SK-N-SH (cell line): ENCODE data around the gene RPRML. TPM values are rescaled to one million over a fixed set of nuclear protein-coding genes. Genes with fewer than 3 reads are reported as not detected.

Source experiments
- CTCF ChIA-PET: fragments of 300-600, 350-600 bp; formaldehyde crosslinking; extraction: SDS; loops from one replicate; lab custom pipeline; 2021; lab: Yijun Ruan, JAX
- POLR2A ChIA-PET: fragments of 350-600 bp; sonication (Branson Sonifier 250); formaldehyde crosslinking; extraction: SDS; loops from one replicate; lab custom pipeline; 2020; ENCODE audit warnings: antibody characterized with exemption, inconsistent platforms; lab: Yijun Ruan, JAX
- DNase-seq: peaks from one replicate; pipeline ENCODE4 v3.0.0; 2012
- H2AFZ ChIP-seq: fragments of 200-600 bp; sonication (generic); 2 replicates; pipeline ENCODE4 v1.8.1; 2016; ENCODE audit warnings: antibody characterized with exemption, mild to moderate bottlenecking, low read depth
- H3F3A ChIP-seq: fragments of 200-600 bp; sonication (generic); replicated peaks from 2 replicates; pipeline ENCODE3; 2016; ENCODE audit warnings: antibody characterized with exemption, mild to moderate bottlenecking; ENCODE audit not compliant: insufficient read depth
- H3K27ac ChIP-seq, 2 experiments: fragments of 200-500 bp in 1 of 2; fragments of 200-600 bp in 1 of 2; sonication (Bioruptor generic) in 1 of 2; sonication (generic), shearing (Covaris generic) in 1 of 2; 2 replicates each; pipeline versions ENCODE4 v1.5.1 to v1.6.1; 2014 to 2016; ENCODE audit warnings: low read depth in 2 of 2, inconsistent platforms in 1 of 2, low read length in 1 of 2, mild to moderate bottlenecking in 1 of 2, mixed read lengths in 1 of 2
- H3K27me3 ChIP-seq: fragments of 200-600 bp; sonication (generic), shearing (Covaris generic); 2 replicates; pipeline ENCODE4 v1.6.1; 2016; ENCODE audit warnings: mixed run types; ENCODE audit not compliant: insufficient read depth
- H3K36me3 ChIP-seq, 2 experiments: fragments of 200-500 bp in 1 of 2; fragments of 200-600 bp in 1 of 2; sonication (Bioruptor generic) in 1 of 2; sonication (generic) in 1 of 2; replicated peaks in 1 of 2; 2 replicates each; pipeline versions ENCODE3 to v1.5.1; 2014 to 2016; ENCODE audit warnings: low read length in 1 of 2, mild to moderate bottlenecking in 1 of 2; ENCODE audit not compliant: insufficient read depth in 2 of 2, control insufficient read depth in 1 of 2
- H3K4me1 ChIP-seq, 2 experiments: fragments of 200-500 bp in 1 of 2; fragments of 200-600 bp in 1 of 2; sonication (Bioruptor generic) in 1 of 2; sonication (generic), shearing (Covaris generic) in 1 of 2; 2 replicates each; pipeline versions ENCODE4 v1.5.1 to v1.6.1; 2014 to 2016; ENCODE audit warnings: low read depth in 1 of 2, low read length in 1 of 2, mixed run types in 1 of 2; ENCODE audit not compliant: insufficient read depth in 2 of 2, control insufficient read depth in 1 of 2
- H3K4me2 ChIP-seq: fragments of 200-600 bp; sonication (generic), shearing (Covaris generic); 2 replicates; pipeline ENCODE4 v1.6.1; 2017; ENCODE audit warnings: mixed run types
- H3K4me3 ChIP-seq, 2 experiments: fragments of 200-500 bp in 1 of 2; fragments of 200-600 bp in 1 of 2; sonication (Bioruptor generic) in 1 of 2; sonication (generic), shearing (Covaris generic) in 1 of 2; 2 replicates each; pipeline versions ENCODE4 v1.5.1 to v1.8.1; 2014 to 2016; ENCODE audit warnings: low read depth in 2 of 2, inconsistent platforms in 1 of 2, low read length in 1 of 2, mild to moderate bottlenecking in 1 of 2, mixed read lengths in 1 of 2, moderate library complexity in 1 of 2
- H3K79me2 ChIP-seq: fragments of 200-600 bp; sonication (generic); 2 replicates; pipeline ENCODE4 v1.8.1; 2017; ENCODE audit warnings: mild to moderate bottlenecking; ENCODE audit not compliant: insufficient read depth
- H3K9ac ChIP-seq: fragments of 200-600 bp; sonication (generic); 2 replicates; pipeline ENCODE4 v1.6.1; 2017; ENCODE audit warnings: mixed run types
- H3K9me2 ChIP-seq: fragments of 200-600 bp; sonication (generic); 2 replicates; pipeline ENCODE4 v1.6.1; 2017; ENCODE audit warnings: mixed run types
- H3K9me3 ChIP-seq: fragments of 200-600 bp; sonication (generic); 2 replicates; pipeline ENCODE4 v1.6.1; 2017; ENCODE audit warnings: mixed run types, mild to moderate bottlenecking, moderate library complexity
- H4K20me1 ChIP-seq: fragments of 200-600 bp; sonication (generic); 2 replicates; pipeline ENCODE4 v1.6.1; 2017; ENCODE audit warnings: mild to moderate bottlenecking, mixed run types; ENCODE audit not compliant: insufficient read depth
- ELF1 ChIP-seq: IDR thresholded peaks from 2 replicates; pipeline ENCODE4 v1.4.0; 2012
- MXI1 ChIP-seq: IDR thresholded peaks from 2 replicates; pipeline ENCODE4 v1.6.1; 2012; ENCODE audit warnings: mild to moderate bottlenecking, low read depth, low read length, improper control_type of control experiment
- NRF1 ChIP-seq: IDR thresholded peaks from 2 replicates; pipeline ENCODE4 v1.6.1; 2012; ENCODE audit warnings: low read depth, mild to moderate bottlenecking, low read length
- SIN3A ChIP-seq: IDR thresholded peaks from 2 replicates; pipeline ENCODE4 v1.6.1; 2012; ENCODE audit warnings: low read depth, mild to moderate bottlenecking, low read length, moderate library complexity, borderline replicate concordance
- YY1 ChIP-seq: IDR thresholded peaks from 2 replicates; pipeline ENCODE4 v1.4.0; 2012; ENCODE audit warnings: low read depth, mild to moderate bottlenecking
- WGBS: methylation state at CpG from one replicate; pipeline ENCODE4 v1.1.6; 2017; ENCODE audit warnings: low lambda C conversion rate; 5-methylcytosine and 5-hydroxymethylcytosine counted together
- polyA plus RNA-seq, 3 experiments: library from polyadenylated mRNA; depleted of rRNA; stranded (reverse); fragments of >200 nt; gene quantifications; 2 replicates each; pipeline ENCODE4 v1.2.3, GENCODE V29; 2012
- small RNA-seq, 7 experiments: library from RNA; depleted of rRNA; stranded (forward); fragments of <200 nt; gene quantifications; one replicate each; pipeline ENCODE3, GENCODE V24; 2012
- TF ChIP-seq, protein P1 (sequence below): IDR thresholded peaks from 2 replicates; pipeline ENCODE4 v1.4.0; 2012; ENCODE audit warnings: low read depth
- TF ChIP-seq, protein P2 (sequence below): IDR thresholded peaks from 2 replicates; pipeline ENCODE4 v1.4.0; 2012; ENCODE audit warnings: low read depth, borderline replicate concordance
- TF ChIP-seq, protein P3 (sequence below): IDR thresholded peaks from 2 replicates; pipeline ENCODE4; 2012

The RPRML gene
- polyA plus RNA-seq, 1 of the 3 experiments (the other 2 are of a cell fraction): not detected

DNA sequence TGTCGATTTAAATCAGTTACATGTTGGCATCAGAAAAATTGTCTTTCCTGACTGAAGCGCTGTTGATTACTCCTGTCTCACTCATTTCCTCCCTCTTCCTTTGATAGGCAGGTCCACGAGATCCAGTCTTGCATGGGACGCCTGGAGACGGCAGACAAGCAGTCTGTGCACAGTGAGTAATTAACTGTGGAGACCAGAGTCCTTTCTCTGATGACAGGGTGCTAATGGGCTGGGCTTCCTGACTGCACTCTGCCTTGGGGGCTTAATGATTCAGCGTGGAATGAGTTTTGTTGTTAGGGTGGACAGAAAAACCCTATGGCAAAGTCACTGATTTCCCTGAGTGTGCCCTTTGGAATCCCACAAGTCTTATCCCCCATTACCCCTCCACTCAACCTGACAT is 49.6 kb downstream of the RPRML start:
- H3K9ac ChIP-seq: no peak overlapping the region
- WGBS: 36% methylated on average over 6 of the region's 6 CpGs
- CTCF ChIA-PET: interaction anchor here (0.6 to 6.7 kb wide), 3 partner anchors 8 to 93 kb away, joined by 3 to 49 read pairs (median 4); no protein-coding TSS in a partner anchor
- no peaks in the 10 kb centered on the region for H3K9me2 ChIP-seq
- peaks cover 5 to 41% of the 10 kb centered on the region in 2 experiments; a peak in 2 of 4 replicates for H3K4me1 ChIP-seq
- no peak overlapping the region for H3K4me3 ChIP-seq
- peaks cover 2% of the 10 kb centered on the region for H3F3A ChIP-seq
- no peak for TF ChIP-seq SIN3A
- TF ChIP-seq MXI1: no peak
- TF ChIP-seq ELF1: no peak
- TF ChIP-seq, protein P1, sequence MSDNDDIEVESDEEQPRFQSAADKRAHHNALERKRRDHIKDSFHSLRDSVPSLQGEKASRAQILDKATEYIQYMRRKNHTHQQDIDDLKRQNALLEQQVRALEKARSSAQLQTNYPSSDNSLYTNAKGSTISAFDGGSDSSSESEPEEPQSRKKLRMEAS: no peak
- no peak for TF ChIP-seq YY1
- no peak for TF ChIP-seq NRF1
- TF ChIP-seq, protein P2, sequence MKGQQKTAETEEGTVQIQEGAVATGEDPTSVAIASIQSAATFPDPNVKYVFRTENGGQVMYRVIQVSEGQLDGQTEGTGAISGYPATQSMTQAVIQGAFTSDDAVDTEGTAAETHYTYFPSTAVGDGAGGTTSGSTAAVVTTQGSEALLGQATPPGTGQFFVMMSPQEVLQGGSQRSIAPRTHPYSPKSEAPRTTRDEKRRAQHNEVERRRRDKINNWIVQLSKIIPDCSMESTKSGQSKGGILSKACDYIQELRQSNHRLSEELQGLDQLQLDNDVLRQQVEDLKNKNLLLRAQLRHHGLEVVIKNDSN: no peak
- TF ChIP-seq, all 33 proteins: peak for 0
- Histone ChIP-seq H3K4me2 (0 out of 2 replicates have a peak overlapping the region, but pooled peaks have one; percentile 26), H4K20me1 (peaks cover 70% of the 10 kb centered on the region), H2AFZ (no peak overlapping the region), H3K36me3 (peaks cover 59 to 82% of the 10 kb centered on the region in 2 experiments), H3K9me3 (no peaks in the 10 kb centered on the region), H3K79me2 (peaks cover 80% of the 10 kb centered on the region), H3K27ac (peak overlapping the region; percentile 6 to 7; a peak in 3 of 4 replicates), H3K27me3 (no peaks in the 10 kb centered on the region)
- POLR2A ChIA-PET: no interaction called here
- DNase-seq: no peak

DNA sequence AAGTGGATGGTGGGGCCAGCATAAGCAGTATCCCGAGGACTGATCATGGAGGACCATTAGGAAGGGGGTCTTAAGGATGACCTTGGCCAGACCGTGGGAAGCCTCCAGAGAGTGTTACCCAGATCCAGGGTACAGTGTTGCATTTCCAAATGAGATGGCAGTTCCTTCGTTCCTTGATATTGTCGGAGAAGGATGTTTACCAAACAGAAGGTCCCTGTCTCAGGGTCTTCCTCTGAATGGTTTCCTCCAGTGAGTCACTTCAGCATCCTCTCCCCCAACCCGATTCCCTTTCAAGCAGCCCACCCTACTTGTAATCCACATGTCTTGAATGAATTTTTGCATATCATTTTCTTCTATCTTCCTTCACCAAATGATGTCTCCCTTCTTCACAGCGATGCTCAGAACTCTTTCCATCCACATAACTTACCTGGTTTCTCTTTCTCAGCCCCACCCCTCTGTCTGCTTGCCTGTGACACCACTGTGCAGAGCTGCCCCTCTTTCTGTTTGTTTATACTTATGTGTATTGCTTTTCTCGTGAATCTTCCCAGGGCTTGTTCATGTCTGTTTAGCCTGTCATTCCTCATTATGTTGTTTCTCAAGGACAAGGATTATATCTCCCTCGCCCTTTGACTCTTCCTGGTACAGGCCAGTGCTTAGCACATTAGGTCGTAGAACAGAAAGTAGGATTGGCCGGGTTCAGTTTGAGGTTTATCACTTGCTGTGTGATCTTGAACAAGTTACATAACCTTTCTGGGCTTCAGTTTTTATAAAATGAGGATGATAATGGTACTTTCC is 50.4 kb downstream of the RPRML start:
- no peak overlapping the region for H3K9ac ChIP-seq
- H3K4me3 ChIP-seq: no peak overlapping the region
- no peak for DNase-seq
- peaks cover 6% of the 10 kb centered on the region for H3F3A ChIP-seq
- TF ChIP-seq, protein P3, sequence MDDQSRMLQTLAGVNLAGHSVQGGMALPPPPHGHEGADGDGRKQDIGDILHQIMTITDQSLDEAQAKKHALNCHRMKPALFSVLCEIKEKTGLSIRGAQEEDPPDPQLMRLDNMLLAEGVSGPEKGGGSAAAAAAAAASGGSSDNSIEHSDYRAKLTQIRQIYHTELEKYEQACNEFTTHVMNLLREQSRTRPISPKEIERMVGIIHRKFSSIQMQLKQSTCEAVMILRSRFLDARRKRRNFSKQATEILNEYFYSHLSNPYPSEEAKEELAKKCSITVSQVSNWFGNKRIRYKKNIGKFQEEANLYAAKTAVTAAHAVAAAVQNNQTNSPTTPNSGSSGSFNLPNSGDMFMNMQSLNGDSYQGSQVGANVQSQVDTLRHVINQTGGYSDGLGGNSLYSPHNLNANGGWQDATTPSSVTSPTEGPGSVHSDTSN: no peak
- H3K4me2 ChIP-seq: 0 out of 2 replicates have a peak overlapping the region, but pooled peaks have one; percentile 26
- peak overlapping the region; percentile 6 to 7 for H3K27ac ChIP-seq
- CTCF ChIA-PET: interaction anchor here (1.9 to 6.7 kb wide), 2 partner anchors 11 to 14 kb away, joined by 5 to 49 read pairs; no protein-coding TSS in a partner anchor
- no peaks in the 10 kb centered on the region for H3K27me3 ChIP-seq
- H3K9me2 ChIP-seq: no peaks in the 10 kb centered on the region
- H2AFZ ChIP-seq: no peak overlapping the region
- POLR2A ChIA-PET: no interaction called here
- H3K9me3 ChIP-seq: no peaks in the 10 kb centered on the region
- H3K79me2 ChIP-seq: peaks cover 88% of the 10 kb centered on the region
- 85% methylated on average over 10 of the region's 10 CpGs for WGBS
- H4K20me1 ChIP-seq: peaks cover 75% of the 10 kb centered on the region
- H3K4me1 ChIP-seq: peaks cover 8 to 48% of the 10 kb centered on the region in 2 experiments; a peak in 2 of 4 replicates
- peaks cover 51 to 75% of the 10 kb centered on the region in 2 experiments for H3K36me3 ChIP-seq

Small RNA genes within 50 kb of the gene (small RNA-seq; reads per million reads assigned to genes)
- 0 reads per million in 7 experiments for gene MIR5089

Other genes with a start within 250 kb of the RPRML start
- 5.3 and 7.6 TPM in 2 replicates for gene WNT3, start 160.6 kb downstream of the RPRML start, polyA plus RNA-seq (2012; rRNA removed)
- gene WNT9B, start 127.7 kb downstream of the RPRML start, polyA plus RNA-seq (2012; rRNA removed): not detected in 2 replicates
- 74.2 and 105 TPM in 2 replicates for gene GOSR2, start 56.1 kb downstream of the RPRML start, polyA plus RNA-seq (2012; rRNA removed)
- 44.3 and 48.7 TPM in 2 replicates for gene CDC27, start 210.0 kb upstream of the RPRML start, polyA plus RNA-seq (2012; rRNA removed)
- not detected in 2 replicates for gene MYL4, start 230.1 kb upstream of the RPRML start, polyA plus RNA-seq (2012; rRNA removed)